GM19452 (cell line): ENCODE results near the gene TMEM192.
"Not testable (repeated sequence)": the region's sequence is repeated elsewhere in the genome, so short reads cannot be mapped to it uniquely, and the experiment has no call there.

Source experiments
- ATAC-seq: cut with Tn5 transposase; IDR thresholded peaks from one replicate; pipeline ENCODE4 v1.9.1; 2021; ENCODE audit not compliant: unreplicated experiment

The TMEM192 gene

GRCh38 chr4:165094873-165095272, 17.8 kb downstream of the TMEM192 start:
- no peak for ATAC-seq

GRCh38 chr4:165092187-165092586, 20.5 kb downstream of the TMEM192 start:
- ATAC-seq, result not testable (repeated sequence)

- ATAC-seq, result no peak
Observed at GRCh38 chr4:165088366-165088765, 24.3 kb downstream of the TMEM192 start.

GRCh38 chr4:165085946-165086345, 26.7 kb downstream of the TMEM192 start:
- no peak for ATAC-seq

GRCh38 chr4:165084787-165085186, 27.9 kb downstream of the TMEM192 start:
- ATAC-seq, result not testable (repeated sequence)

GRCh38 chr4:165079476-165079875, 33.2 kb downstream of the TMEM192 start:
- no peak for ATAC-seq

GRCh38 chr4:165077034-165077578, 35.6 kb downstream of the TMEM192 start:
- ATAC-seq, result no peak

GRCh38 chr4:165073346-165073745, 39.3 kb downstream of the TMEM192 start:
- ATAC-seq, result not testable (repeated sequence)

- no peak for ATAC-seq
Observed at GRCh38 chr4:165070560-165070959, 42.1 kb downstream of the TMEM192 start.

- ATAC-seq, result no peak
Observed at GRCh38 chr4:165060938-165061337, 51.7 kb downstream of the TMEM192 start.

- no peak for ATAC-seq
Observed at GRCh38 chr4:165059386-165059785, 53.3 kb downstream of the TMEM192 start.

- ATAC-seq, result no peak
Observed at GRCh38 chr4:165058666-165059065, 54.0 kb downstream of the TMEM192 start.

GRCh38 chr4:165055601-165056000, 57.1 kb downstream of the TMEM192 start:
- no peak for ATAC-seq

GRCh38 chr4:165053645-165054044, 59.0 kb downstream of the TMEM192 start, which contains the start of gene TRIM75:
TSS of gene TRIM75 (plus strand) at chr4:165053866. CDS start at chr4:165059148, 5,282 bp downstream.
- ATAC-seq, result no peak

GRCh38 chr4:165052627-165053026, 60.0 kb downstream of the TMEM192 start:
- ATAC-seq, result no peak

GRCh38 chr4:165048170-165048569, 64.5 kb downstream of the TMEM192 start:
- ATAC-seq, result no peak

GRCh38 chr4:165031436-165032211, 81.0 kb downstream of the TMEM192 start, which contains the start of gene TRIM60:
TSS of gene TRIM60 (plus strand) at chr4:165031999. CDS start at chr4:165040073, 8,074 bp downstream.
- ATAC-seq, result no peak

- ATAC-seq, result no peak
Observed at GRCh38 chr4:165027762-165028402, 84.8 kb downstream of the TMEM192 start.

GRCh38 chr4:165025782-165026181, 86.9 kb downstream of the TMEM192 start:
- not testable (repeated sequence) for ATAC-seq
